Liver (tissue), 9 donors: ENCODE measurements around the gene NFE2L1. TPM values are rescaled to one million over a fixed set of nuclear protein-coding genes. Genes with fewer than 3 reads are reported as not detected.

Source experiments
- DNase-seq: peaks from one replicate; pipeline ENCODE4 v3.0.0-alpha.2; 2017; ENCODE audit warnings: low spot score
- H3K27ac ChIP-seq, 2 donors: one replicate each; pipeline ENCODE4 v1.7.0; 2013; ENCODE audit warnings: inconsistent platforms in 2 of 2, low read length in 2 of 2, control low read depth in 1 of 2, low read depth in 1 of 2, mild to moderate bottlenecking in 1 of 2
- H3K27me3 ChIP-seq, 4 donors: one replicate each; pipeline versions ENCODE4 v1.6.1 to v1.7.0; 2013; ENCODE audit warnings: low read length in 3 of 4, inconsistent platforms in 1 of 4, mild to moderate bottlenecking in 1 of 4, moderate library complexity in 1 of 4; ENCODE audit not compliant: control insufficient read depth in 4 of 4, insufficient read depth in 4 of 4
- H3K36me3 ChIP-seq, 4 donors: one replicate each; pipeline versions ENCODE4 v1.6.1 to v1.7.0; 2013; ENCODE audit warnings: low read length in 3 of 4, mild to moderate bottlenecking in 3 of 4, low read depth in 1 of 4, moderate library complexity in 1 of 4; ENCODE audit not compliant: control insufficient read depth in 4 of 4, insufficient read depth in 3 of 4
- H3K4me1 ChIP-seq, 4 donors: one replicate each; pipeline versions ENCODE4 v1.6.1 to v1.7.0; 2013; ENCODE audit warnings: low read length in 3 of 4, mild to moderate bottlenecking in 3 of 4, moderate library complexity in 1 of 4; ENCODE audit not compliant: control insufficient read depth in 4 of 4, insufficient read depth in 4 of 4
- H3K4me3 ChIP-seq, 3 donors: one replicate each; pipeline versions ENCODE4 v1.6.1 to v1.7.0; 2013; ENCODE audit warnings: low read length in 3 of 3, control low read depth in 1 of 3, low read depth in 1 of 3, mild to moderate bottlenecking in 1 of 3
- H3K9ac ChIP-seq, 2 donors: one replicate each; pipeline ENCODE4 v1.7.0; 2013; ENCODE audit warnings: low read length in 2 of 2, mild to moderate bottlenecking in 2 of 2, moderate library complexity in 2 of 2, control low read depth in 1 of 2, low read depth in 1 of 2
- H3K9me3 ChIP-seq, 4 donors: one replicate each; pipeline versions ENCODE4 v1.6.1 to v1.7.0; 2013; ENCODE audit warnings: low read length in 3 of 4; ENCODE audit not compliant: control insufficient read depth in 4 of 4
- EGR1 ChIP-seq, 2 donors: IDR thresholded peaks; 2 replicates each; pipeline ENCODE4 v1.6.1; 2016 to 2018; ENCODE audit warnings: antibody characterized with exemption in 2 of 2, low read depth in 2 of 2
- FOXA1 ChIP-seq: IDR thresholded peaks from 2 replicates; pipeline ENCODE4 v1.6.1; 2016; ENCODE audit warnings: antibody characterized with exemption
- FOXA2 ChIP-seq: IDR thresholded peaks from 2 replicates; pipeline ENCODE4 v1.6.1; 2016; ENCODE audit warnings: antibody characterized with exemption
- GABPA ChIP-seq, 2 donors: IDR thresholded peaks in 1 of 2; conservative IDR thresholded peaks in 1 of 2; 2 replicates each; pipeline ENCODE4 v1.6.1; 2016; ENCODE audit warnings: antibody characterized with exemption in 2 of 2, mild to moderate bottlenecking in 1 of 2, moderate library complexity in 1 of 2
- HNF4A ChIP-seq, 2 donors: conservative IDR thresholded peaks; 2 replicates each; pipeline ENCODE4 v1.6.1; 2016; ENCODE audit warnings: antibody characterized with exemption in 2 of 2, mild to moderate bottlenecking in 2 of 2
- HNF4G ChIP-seq: IDR thresholded peaks from 2 replicates; pipeline ENCODE4 v1.6.1; 2016; ENCODE audit warnings: antibody characterized with exemption
- JUND ChIP-seq, 2 donors: IDR thresholded peaks; 2 replicates each; pipeline ENCODE4 v1.6.1; 2016; ENCODE audit warnings: antibody characterized with exemption in 2 of 2
- NR2F2 ChIP-seq: IDR thresholded peaks from 2 replicates; pipeline ENCODE4 v1.6.1; 2016; ENCODE audit warnings: antibody characterized with exemption
- RAD21 ChIP-seq, 2 donors: IDR thresholded peaks; 2 replicates each; pipeline ENCODE4 v1.6.1; 2016; ENCODE audit warnings: antibody characterized with exemption in 2 of 2, mild to moderate bottlenecking in 2 of 2
- RXRA ChIP-seq, 2 donors: IDR thresholded peaks; 2 replicates each; pipeline ENCODE4 v1.6.1; 2017 to 2018; ENCODE audit warnings: antibody characterized with exemption in 2 of 2, mild to moderate bottlenecking in 1 of 2
- SP1 ChIP-seq: IDR thresholded peaks from 2 replicates; pipeline ENCODE4 v1.6.1; 2018; ENCODE audit warnings: antibody characterized with exemption, mild to moderate bottlenecking
- TAF1 ChIP-seq: conservative IDR thresholded peaks from 2 replicates; pipeline ENCODE4 v1.6.1; 2016; ENCODE audit warnings: antibody characterized with exemption, mild to moderate bottlenecking
- YY1 ChIP-seq: IDR thresholded peaks from 2 replicates; pipeline ENCODE4 v1.6.1; 2016; ENCODE audit warnings: antibody characterized with exemption, mild to moderate bottlenecking
- WGBS: extraction: QIAGEN DNeasy Blood & Tissue Kit; methylation state at CpG from one replicate; pipeline ENCODE4 v1.1.7; 2013; 5-methylcytosine and 5-hydroxymethylcytosine counted together
- polyA plus RNA-seq, 2 donors: library from polyadenylated mRNA; stranded (reverse) in 1 of 2; unstranded in 1 of 2; fragments of 200-250 nt in 1 of 2; fragments of >200 nt in 1 of 2; fragmentation: Nextera tagmentation in 1 of 2; extraction: Ambion mirVana in 1 of 2; gene quantifications; one replicate each; pipeline versions ENCODE4 v1.2.1 to v1.2.3, GENCODE V29; 2013 to 2015
- total RNA-seq, 2 donors: library from RNA; depleted of rRNA; stranded (reverse); fragments of >200 nt; gene quantifications; one replicate each; pipeline ENCODE4 v1.2.3, GENCODE V29; 2014
- TF ChIP-seq, protein P1 (sequence below): IDR thresholded peaks from 2 replicates; pipeline ENCODE4 v1.6.1; 2016; ENCODE audit warnings: antibody characterized with exemption, mild to moderate bottlenecking
- TF ChIP-seq, protein P2 (sequence below): IDR thresholded peaks from 2 replicates; pipeline ENCODE4 v1.6.1; 2016; ENCODE audit warnings: antibody characterized with exemption
- TF ChIP-seq, protein P3 (sequence below): IDR thresholded peaks from 2 replicates; pipeline ENCODE4 v1.6.1; 2016; ENCODE audit warnings: antibody characterized with exemption
- TF ChIP-seq, protein P4 (sequence below): IDR thresholded peaks from 2 replicates; pipeline ENCODE4 v1.6.1; 2016; ENCODE audit warnings: antibody characterized with exemption
- TF ChIP-seq, protein P5 (sequence below): fragments of 150-350 bp; IDR thresholded peaks from 2 replicates; pipeline ENCODE4 v1.5.1; 2017; ENCODE audit warnings: improper control_type of control experiment, low read depth, low read length; ENCODE audit not compliant: missing input control
- donor health status: healthy.
- donor health status: healthy.
- donor health status: healthy.
- donor health status: healthy.
- donor health status: healthy.

The NFE2L1 gene
- total and polyA plus RNA-seq, 4 donors = 14.3 to 79.5 (median 57.6) TPM

DNA sequence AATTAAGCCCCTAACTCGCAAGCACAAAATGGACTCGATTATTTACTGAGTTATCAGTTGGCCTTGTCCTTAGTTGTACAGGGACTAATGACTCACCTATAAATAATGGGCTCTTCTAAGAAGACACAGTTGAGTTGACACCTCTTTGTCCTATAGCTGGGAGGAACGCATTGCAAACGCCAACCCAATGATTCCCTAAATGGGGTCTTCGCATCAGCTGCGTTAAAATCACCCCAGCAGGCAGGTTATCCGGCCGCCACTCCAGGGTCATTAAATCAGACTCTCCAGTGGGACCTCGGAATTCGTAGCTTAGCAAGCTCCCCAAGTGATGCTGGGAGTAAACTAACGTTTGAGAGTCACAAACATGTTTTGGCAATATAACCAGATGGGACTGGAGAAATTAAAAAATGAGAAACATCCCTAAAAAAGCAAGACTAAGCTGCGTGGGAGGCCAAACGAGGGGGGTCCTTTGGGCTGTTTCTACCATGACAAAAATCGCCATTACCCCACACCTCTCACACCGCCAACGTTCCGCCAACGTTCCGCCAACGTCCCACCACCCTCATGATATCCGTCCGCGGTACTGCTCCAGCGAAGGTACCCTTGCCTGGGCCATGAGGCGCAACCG is 932 bp upstream of the NFE2L1 start:
- Histone ChIP-seq H3K36me3 (peaks cover 0 to 4% (median 0%) of the 10 kb centered on the region in 4 donors), H3K4me3 (peak overlapping the region; percentile 63 to 94 (median 81)), H3K27me3 (no peaks in the 10 kb centered on the region), H3K9ac (peak overlapping the region; percentile 68 to 86), H3K27ac (peak overlapping the region; percentile 93 to 99), H3K4me1 (peaks cover 12 to 40% (median 28%) of the 10 kb centered on the region in 4 donors), H3K9me3 (no peaks in the 10 kb centered on the region)
- peak; percentile 39 for DNase-seq
- TF ChIP-seq RXRA (IDR thresholded peaks at IDR 0.05) (no peak), EGR1 (IDR thresholded peaks at IDR 0.05; ENCODE audit: low read depth in 2 of 2) (no peak), FOXA2 (no peak), HNF4A (conservative IDR thresholded peaks at IDR 0.05) (no peak), HNF4G (no peak), TAF1 (no peak), SP1 (no peak), NR2F2 (no peak), FOXA1 (no peak)
- TF ChIP-seq, protein P1, sequence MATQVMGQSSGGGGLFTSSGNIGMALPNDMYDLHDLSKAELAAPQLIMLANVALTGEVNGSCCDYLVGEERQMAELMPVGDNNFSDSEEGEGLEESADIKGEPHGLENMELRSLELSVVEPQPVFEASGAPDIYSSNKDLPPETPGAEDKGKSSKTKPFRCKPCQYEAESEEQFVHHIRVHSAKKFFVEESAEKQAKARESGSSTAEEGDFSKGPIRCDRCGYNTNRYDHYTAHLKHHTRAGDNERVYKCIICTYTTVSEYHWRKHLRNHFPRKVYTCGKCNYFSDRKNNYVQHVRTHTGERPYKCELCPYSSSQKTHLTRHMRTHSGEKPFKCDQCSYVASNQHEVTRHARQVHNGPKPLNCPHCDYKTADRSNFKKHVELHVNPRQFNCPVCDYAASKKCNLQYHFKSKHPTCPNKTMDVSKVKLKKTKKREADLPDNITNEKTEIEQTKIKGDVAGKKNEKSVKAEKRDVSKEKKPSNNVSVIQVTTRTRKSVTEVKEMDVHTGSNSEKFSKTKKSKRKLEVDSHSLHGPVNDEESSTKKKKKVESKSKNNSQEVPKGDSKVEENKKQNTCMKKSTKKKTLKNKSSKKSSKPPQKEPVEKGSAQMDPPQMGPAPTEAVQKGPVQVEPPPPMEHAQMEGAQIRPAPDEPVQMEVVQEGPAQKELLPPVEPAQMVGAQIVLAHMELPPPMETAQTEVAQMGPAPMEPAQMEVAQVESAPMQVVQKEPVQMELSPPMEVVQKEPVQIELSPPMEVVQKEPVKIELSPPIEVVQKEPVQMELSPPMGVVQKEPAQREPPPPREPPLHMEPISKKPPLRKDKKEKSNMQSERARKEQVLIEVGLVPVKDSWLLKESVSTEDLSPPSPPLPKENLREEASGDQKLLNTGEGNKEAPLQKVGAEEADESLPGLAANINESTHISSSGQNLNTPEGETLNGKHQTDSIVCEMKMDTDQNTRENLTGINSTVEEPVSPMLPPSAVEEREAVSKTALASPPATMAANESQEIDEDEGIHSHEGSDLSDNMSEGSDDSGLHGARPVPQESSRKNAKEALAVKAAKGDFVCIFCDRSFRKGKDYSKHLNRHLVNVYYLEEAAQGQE = no peak
- TF ChIP-seq, protein P2, sequence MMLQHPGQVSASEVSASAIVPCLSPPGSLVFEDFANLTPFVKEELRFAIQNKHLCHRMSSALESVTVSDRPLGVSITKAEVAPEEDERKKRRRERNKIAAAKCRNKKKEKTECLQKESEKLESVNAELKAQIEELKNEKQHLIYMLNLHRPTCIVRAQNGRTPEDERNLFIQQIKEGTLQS = no peak
- TF ChIP-seq, protein P3, sequence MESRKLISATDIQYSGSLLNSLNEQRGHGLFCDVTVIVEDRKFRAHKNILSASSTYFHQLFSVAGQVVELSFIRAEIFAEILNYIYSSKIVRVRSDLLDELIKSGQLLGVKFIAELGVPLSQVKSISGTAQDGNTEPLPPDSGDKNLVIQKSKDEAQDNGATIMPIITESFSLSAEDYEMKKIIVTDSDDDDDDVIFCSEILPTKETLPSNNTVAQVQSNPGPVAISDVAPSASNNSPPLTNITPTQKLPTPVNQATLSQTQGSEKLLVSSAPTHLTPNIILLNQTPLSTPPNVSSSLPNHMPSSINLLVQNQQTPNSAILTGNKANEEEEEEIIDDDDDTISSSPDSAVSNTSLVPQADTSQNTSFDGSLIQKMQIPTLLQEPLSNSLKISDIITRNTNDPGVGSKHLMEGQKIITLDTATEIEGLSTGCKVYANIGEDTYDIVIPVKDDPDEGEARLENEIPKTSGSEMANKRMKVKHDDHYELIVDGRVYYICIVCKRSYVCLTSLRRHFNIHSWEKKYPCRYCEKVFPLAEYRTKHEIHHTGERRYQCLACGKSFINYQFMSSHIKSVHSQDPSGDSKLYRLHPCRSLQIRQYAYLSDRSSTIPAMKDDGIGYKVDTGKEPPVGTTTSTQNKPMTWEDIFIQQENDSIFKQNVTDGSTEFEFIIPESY = no peak
- WGBS = 10% methylated on average over 26 of the region's 26 CpGs

DNA sequence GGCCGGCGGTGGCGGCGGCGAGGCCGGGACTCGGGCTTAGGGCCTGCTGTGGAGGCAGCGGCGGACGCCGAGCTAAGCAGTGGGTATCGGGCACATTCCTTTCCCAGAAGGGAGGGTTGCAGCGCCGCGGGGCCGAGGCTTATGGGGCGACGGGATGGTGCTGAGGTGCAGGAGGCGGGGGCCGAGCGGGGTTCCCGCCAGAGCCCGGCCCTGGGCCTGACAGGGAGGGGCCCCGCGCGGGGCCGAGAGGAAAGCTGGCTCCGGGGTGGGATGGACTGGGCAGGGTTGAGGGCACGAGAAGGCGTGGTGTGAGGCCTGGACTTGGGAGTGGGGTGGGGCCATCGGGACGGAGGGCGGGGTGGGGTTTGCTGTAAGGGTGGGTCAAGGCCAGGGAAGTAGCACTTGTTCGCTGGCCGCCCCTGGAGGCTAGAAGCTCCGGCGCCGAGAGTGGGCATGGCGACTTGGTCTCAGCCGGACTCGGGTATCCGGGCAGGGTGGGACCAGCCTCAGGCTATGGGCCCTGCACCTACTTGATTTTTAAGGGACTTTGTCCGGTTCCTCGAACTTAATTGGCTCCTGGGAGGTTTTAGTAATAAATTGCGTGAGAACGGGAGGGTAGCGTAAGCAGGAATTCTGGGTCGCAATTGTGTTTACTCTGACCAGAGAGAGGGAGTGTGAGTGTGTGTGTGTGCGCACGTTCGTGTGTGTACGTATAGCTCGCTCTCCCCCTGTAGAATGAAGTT is 396 bp downstream of the NFE2L1 start:
- DNase-seq = peak; percentile 89
- H3K4me1 ChIP-seq = peaks cover 24 to 53% (median 41%) of the 10 kb centered on the region in 4 donors
- peaks cover 0 to 4% (median 0%) of the 10 kb centered on the region in 4 donors for H3K36me3 ChIP-seq
- H3K9me3 ChIP-seq = no peaks in the 10 kb centered on the region
- no peaks in the 10 kb centered on the region for H3K27me3 ChIP-seq
- under 1% methylated on average over 53 of the region's 53 CpGs for WGBS
- H3K27ac ChIP-seq = peak overlapping the region; percentile 93 to 99
- H3K9ac ChIP-seq = peak overlapping the region; percentile 79 to 98
- peak overlapping the region; percentile 73 to 92 (median 86) for H3K4me3 ChIP-seq
- TF ChIP-seq JUND (IDR thresholded peaks at IDR 0.05) = no peak
- TF ChIP-seq, protein P1 = peak; percentile 88
- TF ChIP-seq HNF4G = no peak
- TF ChIP-seq, protein P2 = no peak
- TF ChIP-seq RAD21 (IDR thresholded peaks at IDR 0.05) = no peak
- TF ChIP-seq FOXA2 = no peak
- peak; percentile 75 to 79 for TF ChIP-seq HNF4A (conservative IDR thresholded peaks at IDR 0.05)
- TF ChIP-seq SP1 = no peak
- peak in 1 of 2 donors; percentile 3 for TF ChIP-seq GABPA (IDR thresholded peaks at IDR 0.05 in 1 of 2, conservative IDR thresholded peaks at IDR 0.05 in 1 of 2)
- no peak for TF ChIP-seq YY1
- peak; percentile 65 for TF ChIP-seq NR2F2
- TF ChIP-seq, protein P4, sequence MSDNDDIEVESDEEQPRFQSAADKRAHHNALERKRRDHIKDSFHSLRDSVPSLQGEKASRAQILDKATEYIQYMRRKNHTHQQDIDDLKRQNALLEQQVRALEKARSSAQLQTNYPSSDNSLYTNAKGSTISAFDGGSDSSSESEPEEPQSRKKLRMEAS = no peak
- TF ChIP-seq, protein P5, sequence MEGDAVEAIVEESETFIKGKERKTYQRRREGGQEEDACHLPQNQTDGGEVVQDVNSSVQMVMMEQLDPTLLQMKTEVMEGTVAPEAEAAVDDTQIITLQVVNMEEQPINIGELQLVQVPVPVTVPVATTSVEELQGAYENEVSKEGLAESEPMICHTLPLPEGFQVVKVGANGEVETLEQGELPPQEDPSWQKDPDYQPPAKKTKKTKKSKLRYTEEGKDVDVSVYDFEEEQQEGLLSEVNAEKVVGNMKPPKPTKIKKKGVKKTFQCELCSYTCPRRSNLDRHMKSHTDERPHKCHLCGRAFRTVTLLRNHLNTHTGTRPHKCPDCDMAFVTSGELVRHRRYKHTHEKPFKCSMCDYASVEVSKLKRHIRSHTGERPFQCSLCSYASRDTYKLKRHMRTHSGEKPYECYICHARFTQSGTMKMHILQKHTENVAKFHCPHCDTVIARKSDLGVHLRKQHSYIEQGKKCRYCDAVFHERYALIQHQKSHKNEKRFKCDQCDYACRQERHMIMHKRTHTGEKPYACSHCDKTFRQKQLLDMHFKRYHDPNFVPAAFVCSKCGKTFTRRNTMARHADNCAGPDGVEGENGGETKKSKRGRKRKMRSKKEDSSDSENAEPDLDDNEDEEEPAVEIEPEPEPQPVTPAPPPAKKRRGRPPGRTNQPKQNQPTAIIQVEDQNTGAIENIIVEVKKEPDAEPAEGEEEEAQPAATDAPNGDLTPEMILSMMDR = no peak
- TF ChIP-seq FOXA1 = no peak
